Measurements from ENCODE around the gene MTSS2.
A peak's percentile ranks its signal among the peaks of the same experiment; 100 is the strongest.

Gene MTSS2

DNA sequence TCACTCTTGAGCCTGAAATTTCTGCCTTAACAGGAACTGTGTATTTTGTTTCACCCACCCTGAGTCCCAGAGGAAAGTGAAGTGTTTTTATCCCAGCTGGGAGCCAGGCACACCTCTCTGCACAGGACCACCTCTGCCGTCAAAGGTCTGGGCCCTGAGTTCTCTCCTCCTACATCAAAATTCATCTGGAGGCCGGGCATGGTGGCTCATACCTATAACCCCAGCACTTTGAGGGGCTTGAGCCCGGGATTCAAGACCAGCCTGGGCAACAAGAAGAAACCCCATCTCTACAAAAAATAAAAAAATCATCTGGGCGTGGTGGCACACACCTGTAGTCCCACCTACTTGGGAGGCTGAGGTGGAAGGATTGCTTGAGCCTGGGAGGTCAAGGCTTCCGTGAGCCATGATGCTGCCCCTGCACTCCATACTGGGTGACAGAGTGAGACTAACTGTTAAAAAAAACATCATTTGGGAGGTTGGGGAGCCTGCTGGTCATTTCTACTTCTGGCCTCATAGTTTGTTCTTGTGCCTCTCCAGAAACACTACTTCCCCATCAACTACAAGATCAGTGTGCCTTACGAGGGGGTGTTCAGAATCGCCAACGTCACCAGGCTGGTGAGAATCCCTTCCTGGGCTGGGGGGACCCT is 29.7 kb downstream of the MTSS2 start:
- TF ChIP-seq, protein P1, sequence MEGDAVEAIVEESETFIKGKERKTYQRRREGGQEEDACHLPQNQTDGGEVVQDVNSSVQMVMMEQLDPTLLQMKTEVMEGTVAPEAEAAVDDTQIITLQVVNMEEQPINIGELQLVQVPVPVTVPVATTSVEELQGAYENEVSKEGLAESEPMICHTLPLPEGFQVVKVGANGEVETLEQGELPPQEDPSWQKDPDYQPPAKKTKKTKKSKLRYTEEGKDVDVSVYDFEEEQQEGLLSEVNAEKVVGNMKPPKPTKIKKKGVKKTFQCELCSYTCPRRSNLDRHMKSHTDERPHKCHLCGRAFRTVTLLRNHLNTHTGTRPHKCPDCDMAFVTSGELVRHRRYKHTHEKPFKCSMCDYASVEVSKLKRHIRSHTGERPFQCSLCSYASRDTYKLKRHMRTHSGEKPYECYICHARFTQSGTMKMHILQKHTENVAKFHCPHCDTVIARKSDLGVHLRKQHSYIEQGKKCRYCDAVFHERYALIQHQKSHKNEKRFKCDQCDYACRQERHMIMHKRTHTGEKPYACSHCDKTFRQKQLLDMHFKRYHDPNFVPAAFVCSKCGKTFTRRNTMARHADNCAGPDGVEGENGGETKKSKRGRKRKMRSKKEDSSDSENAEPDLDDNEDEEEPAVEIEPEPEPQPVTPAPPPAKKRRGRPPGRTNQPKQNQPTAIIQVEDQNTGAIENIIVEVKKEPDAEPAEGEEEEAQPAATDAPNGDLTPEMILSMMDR (IDR thresholded peaks at IDR 0.05; ENCODE audit: borderline replicate concordance, insufficient read depth, low read depth, low read length), result no peak
- H3K4me3 ChIP-seq (ENCODE audit: low read depth, low read length), result no peak overlapping the region

DNA sequence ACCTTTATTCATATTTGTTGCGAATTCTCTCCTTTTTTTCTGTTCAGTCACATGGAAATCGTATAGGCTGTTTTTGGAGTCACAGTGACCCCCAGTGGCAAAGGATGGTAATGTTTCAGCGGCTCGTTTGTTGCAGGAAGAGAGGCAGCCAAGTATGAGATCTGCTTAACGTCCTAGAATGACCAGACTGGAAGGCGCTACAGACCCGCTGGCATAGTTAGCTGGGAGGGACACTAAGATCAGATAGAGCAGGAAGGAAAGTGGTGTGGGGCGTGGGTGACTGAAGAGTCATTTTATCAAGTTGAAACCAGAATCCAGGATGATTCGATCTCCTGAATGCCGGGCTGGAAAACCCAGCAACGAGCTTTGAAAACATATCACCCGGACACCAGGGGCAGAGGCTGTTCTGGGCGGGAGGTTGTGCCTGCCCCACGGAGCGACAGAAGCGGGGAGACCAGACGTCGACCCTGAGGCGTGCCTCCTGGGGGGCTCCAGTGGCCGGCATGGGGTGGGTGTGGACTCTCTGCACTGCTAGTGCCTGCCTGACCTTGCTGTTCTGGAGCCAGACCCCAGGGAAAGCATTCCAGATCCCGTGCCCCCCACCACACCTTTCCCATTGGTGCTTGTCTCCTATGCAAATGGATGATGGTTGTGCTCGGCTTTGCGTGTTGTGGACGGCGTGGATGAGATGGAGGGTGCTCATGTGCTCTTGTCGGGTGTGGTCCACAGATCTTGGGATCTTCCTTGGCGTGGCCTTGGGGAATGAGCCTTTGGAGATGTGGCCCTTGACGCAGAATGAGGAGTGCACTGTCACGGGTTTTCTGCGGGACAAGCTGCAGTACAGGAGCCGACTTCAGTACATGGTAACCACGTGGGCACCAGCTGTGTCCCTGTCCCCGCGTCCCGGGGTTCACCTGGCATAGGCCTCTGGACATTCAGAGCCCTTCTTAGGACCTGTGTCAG is 31.8 kb downstream of the MTSS2 start:
- TF ChIP-seq, protein P1 (IDR thresholded peaks at IDR 0.05; ENCODE audit: borderline replicate concordance, insufficient read depth, low read depth, low read length), result peak; percentile 66
- no peak overlapping the region for H3K4me3 ChIP-seq (ENCODE audit: low read depth, low read length)

DNA sequence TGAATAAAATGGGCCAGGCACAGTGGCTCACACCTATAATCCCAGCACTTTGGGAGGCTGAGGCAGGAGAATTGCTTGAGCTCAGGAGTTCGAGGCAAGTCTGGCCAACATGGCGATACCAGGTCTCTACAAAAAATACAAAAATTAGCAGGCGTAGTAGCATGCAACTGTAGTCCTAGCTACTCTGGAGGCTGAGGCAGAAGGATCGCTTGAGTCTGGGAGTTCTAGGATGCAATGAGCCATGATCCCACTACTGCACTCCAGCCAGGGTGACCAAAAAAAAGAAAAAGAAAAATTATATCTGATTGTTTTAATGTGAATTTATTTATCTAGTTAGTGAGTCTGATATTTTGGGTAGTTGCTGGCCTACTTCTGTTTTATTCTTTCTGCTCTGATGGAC is 32.4 kb downstream of the MTSS2 start:
- H3K4me3 ChIP-seq (ENCODE audit: low read depth, low read length), result no peak overlapping the region
- TF ChIP-seq, protein P1 (IDR thresholded peaks at IDR 0.05; ENCODE audit: borderline replicate concordance, insufficient read depth, low read depth, low read length), result no peak

DNA sequence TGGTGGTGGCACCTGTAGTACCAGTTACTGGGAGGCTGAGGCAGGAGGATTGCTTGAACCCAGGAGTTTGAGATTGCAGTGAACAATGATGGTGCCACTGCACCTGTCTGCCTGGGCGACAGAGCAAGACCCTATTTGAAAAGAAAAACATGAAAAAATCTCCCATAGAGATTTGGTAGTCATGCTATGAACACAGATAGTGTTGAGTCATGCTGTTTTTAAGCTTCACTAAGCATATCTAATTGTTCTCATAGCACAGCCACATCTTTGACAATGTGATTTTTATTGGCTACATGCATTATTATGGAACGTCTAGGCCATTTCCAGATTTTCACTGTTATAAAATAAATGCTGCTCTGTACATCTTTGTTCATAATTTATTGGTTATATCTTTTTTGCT is 33.5 kb downstream of the MTSS2 start:
- TF ChIP-seq, protein P1 (IDR thresholded peaks at IDR 0.05; ENCODE audit: borderline replicate concordance, insufficient read depth, low read depth, low read length), result no peak
- no peak overlapping the region for H3K4me3 ChIP-seq (ENCODE audit: low read depth, low read length)

DNA sequence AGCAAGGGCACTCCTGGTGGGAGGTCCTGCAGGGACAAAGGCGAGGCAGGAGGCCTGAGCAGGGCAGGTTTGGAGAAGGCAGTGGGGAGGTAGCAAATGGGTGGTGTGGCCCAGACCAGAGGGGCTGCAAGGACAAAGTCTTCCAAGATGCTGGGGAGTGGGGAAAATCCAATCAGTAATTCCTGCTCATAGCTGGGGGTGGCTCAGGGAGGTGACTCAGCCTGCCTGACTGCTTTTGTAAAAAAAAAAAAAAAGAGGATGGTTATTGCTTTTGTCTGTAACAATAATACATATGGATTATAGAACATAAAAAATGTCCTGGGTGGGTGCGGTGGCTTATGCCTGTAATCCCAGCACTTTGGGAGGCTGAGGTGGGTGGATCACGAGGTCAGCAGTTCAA is 34.3 kb downstream of the MTSS2 start:
- TF ChIP-seq, protein P1 (IDR thresholded peaks at IDR 0.05; ENCODE audit: borderline replicate concordance, insufficient read depth, low read depth, low read length), result no peak
- H3K4me3 ChIP-seq (ENCODE audit: low read depth, low read length), result no peak overlapping the region

DNA sequence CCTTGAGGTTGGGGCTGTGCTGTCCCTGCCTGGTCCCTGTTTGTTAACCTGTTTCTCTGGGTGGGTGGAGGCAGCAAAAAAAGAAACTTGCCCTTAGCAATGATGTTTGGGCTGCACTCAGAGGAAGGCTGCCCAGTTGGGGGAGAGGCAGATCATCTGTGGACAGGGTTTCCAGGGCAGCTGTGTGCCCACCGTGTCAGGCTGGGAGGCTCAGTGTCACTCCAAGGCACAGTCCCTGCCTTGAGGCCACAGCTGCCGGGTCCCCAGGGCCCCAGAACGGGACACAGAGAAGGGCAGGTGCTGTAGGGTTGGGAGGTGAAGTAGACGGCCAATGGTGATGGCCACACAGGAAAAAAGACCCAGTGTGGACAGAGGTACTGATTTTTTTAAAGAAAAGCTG is 35.6 kb downstream of the MTSS2 start:
- H3K4me3 ChIP-seq (ENCODE audit: low read depth, low read length), result no peak overlapping the region
- TF ChIP-seq, protein P1 (IDR thresholded peaks at IDR 0.05; ENCODE audit: borderline replicate concordance, insufficient read depth, low read depth, low read length), result no peak

Data from GM12875 (cell line).